ENCODE data around the gene UQCRC2.
"Not testable (repeated sequence)": the region's sequence is repeated elsewhere in the genome, so short reads cannot be mapped to it uniquely, and the experiment has no call there.

Gene UQCRC2

GRCh38 chr16:22012241-22012640 lies 59.1 kb downstream of the UQCRC2 start:
- DNase-seq = no peak

- no peak for DNase-seq
Measured at GRCh38 chr16:22013486-22013885, 60.3 kb downstream of the UQCRC2 start.

GRCh38 chr16:22014271-22014873 lies 61.2 kb downstream of the UQCRC2 start:
- DNase-seq = no peak

GRCh38 chr16:22016927-22017326 lies 63.8 kb downstream of the UQCRC2 start:
- DNase-seq = no peak

- DNase-seq = no peak
Measured at GRCh38 chr16:22018559-22018958, 65.4 kb downstream of the UQCRC2 start.

- no peak for DNase-seq
Measured at GRCh38 chr16:22022151-22022550, 69.0 kb downstream of the UQCRC2 start.

GRCh38 chr16:22023505-22023904 lies 70.3 kb downstream of the UQCRC2 start:
- no peak for DNase-seq

GRCh38 chr16:22024785-22025184 lies 71.6 kb downstream of the UQCRC2 start:
- not testable (repeated sequence) for DNase-seq

- no peak for DNase-seq
Measured at GRCh38 chr16:22027633-22028032, 74.5 kb downstream of the UQCRC2 start.

GRCh38 chr16:22029632-22030031 lies 76.5 kb downstream of the UQCRC2 start:
- no peak for DNase-seq

GRCh38 chr16:22030087-22030812 lies 77.1 kb downstream of the UQCRC2 start:
- no peak for DNase-seq

GRCh38 chr16:22031483-22032083 lies 78.4 kb downstream of the UQCRC2 start:
- no peak for DNase-seq
